Measurements from ENCODE around the gene C14orf119.

Gene C14orf119

GRCh38 chr14:23145794-23146350, 50.6 kb downstream of the C14orf119 start:
- 79 to 83% methylated on average over 2 of the region's 4 CpGs for WGBS, 2 experiments (ENCODE audit: insufficient coverage in 2 of 2)
- H3K4me3 ChIP-seq (ENCODE audit: extremely low read depth, insufficient read depth, low read length, poor library complexity, severe bottlenecking): no peak overlapping the region
- H3K9me3 ChIP-seq (ENCODE audit: control insufficient read depth, low read length): no peaks in the 10 kb centered on the region
- no peaks in the 10 kb centered on the region for H3K36me3 ChIP-seq (ENCODE audit: control insufficient read depth, insufficient read depth, low read length)
- peaks cover 11% of the 10 kb centered on the region for H3K4me1 ChIP-seq (ENCODE audit: control insufficient read depth, insufficient read depth, low read length, poor library complexity, severe bottlenecking)
- no peak overlapping the region for H3K27ac ChIP-seq (ENCODE audit: low read depth, low read length, severe bottlenecking)

- Histone ChIP-seq H3K27ac (ENCODE audit: low read depth, low read length, severe bottlenecking) (no peak overlapping the region), H3K9me3 (ENCODE audit: control insufficient read depth, low read length) (no peaks in the 10 kb centered on the region), H3K4me1 (ENCODE audit: control insufficient read depth, insufficient read depth, low read length, poor library complexity, severe bottlenecking) (peaks cover 11% of the 10 kb centered on the region), H3K4me3 (ENCODE audit: extremely low read depth, insufficient read depth, low read length, poor library complexity, severe bottlenecking) (no peak overlapping the region), H3K36me3 (ENCODE audit: control insufficient read depth, insufficient read depth, low read length) (no peaks in the 10 kb centered on the region)
- WGBS, 2 experiments (ENCODE audit: insufficient coverage in 2 of 2): 94 to 100% methylated on average over 2 of the region's 2 CpGs
These were observed 51.1 kb downstream of the C14orf119 start for GRCh38 chr14:23146351-23146910.

DNA sequence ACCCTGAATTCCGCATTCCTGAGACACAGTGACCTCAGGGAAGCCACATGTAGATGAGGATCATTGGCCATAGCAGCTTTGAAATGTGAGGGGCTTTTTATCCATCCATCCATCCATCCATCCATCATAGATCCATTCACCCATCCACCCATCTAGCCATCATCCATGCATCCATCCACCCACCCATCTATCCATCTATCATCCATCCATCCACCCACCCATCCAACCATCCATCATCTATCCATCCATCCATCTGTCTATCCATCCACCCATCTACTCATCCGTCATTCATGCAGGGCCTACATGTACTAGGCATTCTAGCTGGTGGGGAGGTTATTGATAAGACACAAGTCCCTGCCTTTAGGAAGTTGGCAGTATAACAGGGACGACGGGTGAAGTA, 51.7 kb downstream of the C14orf119 start:
- no peak overlapping the region for H3K27ac ChIP-seq (ENCODE audit: low read depth, low read length, severe bottlenecking)
- WGBS, 2 experiments (ENCODE audit: insufficient coverage in 2 of 2): 100% methylated on average over 2 of the region's 4 CpGs
- H3K4me3 ChIP-seq (ENCODE audit: extremely low read depth, insufficient read depth, low read length, poor library complexity, severe bottlenecking): no peak overlapping the region
- H3K36me3 ChIP-seq (ENCODE audit: control insufficient read depth, insufficient read depth, low read length): no peaks in the 10 kb centered on the region
- peaks cover 11% of the 10 kb centered on the region for H3K4me1 ChIP-seq (ENCODE audit: control insufficient read depth, insufficient read depth, low read length, poor library complexity, severe bottlenecking)
- no peaks in the 10 kb centered on the region for H3K9me3 ChIP-seq (ENCODE audit: control insufficient read depth, low read length)

DNA sequence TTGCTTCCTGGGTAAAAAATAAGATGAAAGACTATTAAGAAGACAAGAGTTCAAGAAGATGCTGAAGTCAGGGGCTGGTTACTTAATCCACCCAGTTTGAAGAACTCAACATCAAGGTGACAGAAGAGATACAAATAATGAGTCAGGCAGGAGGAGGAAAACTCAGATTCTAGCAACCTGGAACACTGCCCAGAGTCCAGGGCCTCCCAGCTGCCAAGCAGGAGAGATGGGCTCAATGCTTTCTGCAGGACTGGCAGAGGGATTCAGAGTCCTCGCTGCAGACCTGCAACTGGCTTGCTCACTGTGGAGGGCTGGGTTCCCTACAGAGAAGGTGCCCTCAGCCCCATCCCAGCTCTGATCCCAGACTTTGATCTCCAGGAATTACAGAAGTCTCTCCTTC, 52.4 kb downstream of the C14orf119 start:
- Histone ChIP-seq H3K9me3 (ENCODE audit: control insufficient read depth, low read length) (no peaks in the 10 kb centered on the region), H3K4me1 (ENCODE audit: control insufficient read depth, insufficient read depth, low read length, poor library complexity, severe bottlenecking) (peaks cover 11% of the 10 kb centered on the region), H3K36me3 (ENCODE audit: control insufficient read depth, insufficient read depth, low read length) (no peaks in the 10 kb centered on the region), H3K27ac (ENCODE audit: low read depth, low read length, severe bottlenecking) (no peak overlapping the region), H3K4me3 (ENCODE audit: extremely low read depth, insufficient read depth, low read length, poor library complexity, severe bottlenecking) (no peak overlapping the region)
- WGBS, 2 experiments (ENCODE audit: insufficient coverage in 2 of 2): 90 to 100% methylated on average over 1 of the region's 1 CpG

GRCh38 chr14:23148591-23149249, 53.4 kb downstream of the C14orf119 start:
- 96 to 100% methylated on average over 2 to 3 of the region's 5 CpGs for WGBS, 2 experiments (ENCODE audit: insufficient coverage in 2 of 2)
- Histone ChIP-seq H3K9me3 (ENCODE audit: control insufficient read depth, low read length) (no peaks in the 10 kb centered on the region), H3K36me3 (ENCODE audit: control insufficient read depth, insufficient read depth, low read length) (no peaks in the 10 kb centered on the region), H3K4me1 (ENCODE audit: control insufficient read depth, insufficient read depth, low read length, poor library complexity, severe bottlenecking) (peaks cover 13% of the 10 kb centered on the region), H3K4me3 (ENCODE audit: extremely low read depth, insufficient read depth, low read length, poor library complexity, severe bottlenecking) (no peak overlapping the region), H3K27ac (ENCODE audit: low read depth, low read length, severe bottlenecking) (no peak overlapping the region)

DNA sequence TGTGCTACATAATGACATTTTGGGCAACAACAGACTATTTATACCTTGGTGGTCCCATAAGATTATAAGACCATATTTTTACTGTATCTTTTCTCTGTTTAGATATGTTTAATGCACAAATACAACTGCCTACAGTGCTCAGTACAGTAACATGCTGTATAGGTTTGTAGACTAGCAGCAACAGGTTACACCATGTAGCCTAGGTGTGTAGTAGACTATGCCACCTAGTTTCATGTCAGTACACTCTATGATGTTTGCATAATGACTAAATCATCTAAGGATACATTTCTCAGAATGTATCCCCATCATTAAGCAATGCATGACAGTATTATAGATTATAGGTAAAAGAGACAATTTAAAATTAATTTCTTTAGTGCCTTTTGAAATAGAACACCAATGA, 54.4 kb downstream of the C14orf119 start:
- Histone ChIP-seq H3K27ac (ENCODE audit: low read depth, low read length, severe bottlenecking) (no peak overlapping the region), H3K4me1 (ENCODE audit: control insufficient read depth, insufficient read depth, low read length, poor library complexity, severe bottlenecking) (peaks cover 23% of the 10 kb centered on the region), H3K4me3 (ENCODE audit: extremely low read depth, insufficient read depth, low read length, poor library complexity, severe bottlenecking) (no peak overlapping the region), H3K9me3 (ENCODE audit: control insufficient read depth, low read length) (no peaks in the 10 kb centered on the region), H3K36me3 (ENCODE audit: control insufficient read depth, insufficient read depth, low read length) (no peaks in the 10 kb centered on the region)

Data from mesodermal cell (in vitro differentiated cells).